ENCODE measurements around the gene RTTN. TPM values are rescaled to one million over a fixed set of nuclear protein-coding genes. Genes with fewer than 3 reads are reported as not detected.

RTTN gene
- total RNA-seq, 2 experiments from 2014 or later = 19.8 to 29.7 TPM

DNA sequence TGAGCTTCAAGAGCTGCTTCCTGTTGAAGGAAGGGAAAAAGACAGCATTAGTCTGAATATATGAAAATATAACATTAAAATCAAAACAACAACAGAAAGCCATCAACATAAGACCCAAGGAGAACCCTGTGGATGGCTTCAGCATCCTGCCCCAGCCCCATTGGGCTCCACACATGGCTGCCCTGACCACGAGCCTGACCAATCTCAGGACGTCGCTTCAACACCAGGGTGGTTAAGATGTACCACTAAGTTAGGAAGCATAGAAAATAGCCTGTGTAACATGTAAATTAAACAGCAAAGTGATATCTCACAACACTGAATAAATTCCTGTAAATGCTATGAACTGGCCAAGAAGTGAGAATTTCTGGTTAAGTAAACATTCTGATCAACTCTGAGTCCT, 180.7 kb downstream of the RTTN start:
- H3K9me3 ChIP-seq (ENCODE audit: low read length) = no peaks in the 10 kb centered on the region
- H4K20me1 ChIP-seq (ENCODE audit: insufficient read depth, low read length) = no peaks in the 10 kb centered on the region
- H3K27ac ChIP-seq (ENCODE audit: low read depth, low read length, poor library complexity, severe bottlenecking) = no peak overlapping the region
- ChIA-PET POLR2A (interaction anchor here (0.6 kb wide), 1 partner anchor 44 kb away, joined by 3 read pairs; no protein-coding TSS in a partner anchor), CTCF (ENCODE audit: unreplicated experiment) (no interaction called here)
- BruUV-seq (replicated peaks) = no TSS peak
- DNase-seq (ENCODE audit: low spot score) = no peak
- no peak overlapping the region for H2AFZ ChIP-seq (ENCODE audit: low read length)
- H3K4me2 ChIP-seq (ENCODE audit: low read length) = no peak overlapping the region
- intact Hi-C loops (cut with micrococcal nuclease; ENCODE audit: unreplicated experiment) = no loop called here
- no peaks in the 10 kb centered on the region for H3K9me2 ChIP-seq (ENCODE audit: insufficient read depth, low read length)
- H3K4me1 ChIP-seq (ENCODE audit: insufficient read depth, low read length, poor library complexity, severe bottlenecking) = peaks cover 9% of the 10 kb centered on the region
- peaks cover 13% of the 10 kb centered on the region for H3K36me3 ChIP-seq (ENCODE audit: insufficient read depth, low read length)
- no peak for TF ChIP-seq EZH2phosphoT487 (IDR thresholded peaks at IDR 0.05; ENCODE audit: borderline replicate concordance, low read depth, low read length)
- TF ChIP-seq, protein P1, sequence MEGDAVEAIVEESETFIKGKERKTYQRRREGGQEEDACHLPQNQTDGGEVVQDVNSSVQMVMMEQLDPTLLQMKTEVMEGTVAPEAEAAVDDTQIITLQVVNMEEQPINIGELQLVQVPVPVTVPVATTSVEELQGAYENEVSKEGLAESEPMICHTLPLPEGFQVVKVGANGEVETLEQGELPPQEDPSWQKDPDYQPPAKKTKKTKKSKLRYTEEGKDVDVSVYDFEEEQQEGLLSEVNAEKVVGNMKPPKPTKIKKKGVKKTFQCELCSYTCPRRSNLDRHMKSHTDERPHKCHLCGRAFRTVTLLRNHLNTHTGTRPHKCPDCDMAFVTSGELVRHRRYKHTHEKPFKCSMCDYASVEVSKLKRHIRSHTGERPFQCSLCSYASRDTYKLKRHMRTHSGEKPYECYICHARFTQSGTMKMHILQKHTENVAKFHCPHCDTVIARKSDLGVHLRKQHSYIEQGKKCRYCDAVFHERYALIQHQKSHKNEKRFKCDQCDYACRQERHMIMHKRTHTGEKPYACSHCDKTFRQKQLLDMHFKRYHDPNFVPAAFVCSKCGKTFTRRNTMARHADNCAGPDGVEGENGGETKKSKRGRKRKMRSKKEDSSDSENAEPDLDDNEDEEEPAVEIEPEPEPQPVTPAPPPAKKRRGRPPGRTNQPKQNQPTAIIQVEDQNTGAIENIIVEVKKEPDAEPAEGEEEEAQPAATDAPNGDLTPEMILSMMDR (conservative IDR thresholded peaks at IDR 0.05; ENCODE audit: low read length) = no peak
- H3K4me3 ChIP-seq (ENCODE audit: low read depth, low read length, poor library complexity, severe bottlenecking) = no peak overlapping the region
- no peaks in the 10 kb centered on the region for H3K79me2 ChIP-seq (ENCODE audit: insufficient read depth, low read depth, low read length)

DNA sequence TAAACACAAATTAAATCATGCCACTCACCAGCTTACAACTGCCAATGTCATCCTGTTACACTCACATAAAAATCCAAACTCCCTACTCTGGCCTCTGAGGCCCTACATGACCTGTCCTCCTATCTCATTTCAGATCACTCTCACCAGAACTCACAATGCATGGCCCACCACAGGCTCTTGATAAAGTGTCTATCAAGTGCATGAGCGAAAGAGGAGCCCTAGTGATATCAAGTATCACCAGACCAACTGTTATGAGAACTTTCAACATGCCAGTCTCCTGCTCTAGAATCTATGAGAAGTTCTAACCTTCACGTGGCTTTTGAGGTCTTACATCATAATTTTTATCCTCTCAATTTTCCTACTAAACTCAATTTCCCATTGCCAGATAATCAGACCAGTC, 181.4 kb downstream of the RTTN start:
- Histone ChIP-seq H4K20me1 (ENCODE audit: insufficient read depth, low read length) (no peaks in the 10 kb centered on the region), H3K79me2 (ENCODE audit: insufficient read depth, low read depth, low read length) (no peaks in the 10 kb centered on the region), H3K36me3 (ENCODE audit: insufficient read depth, low read length) (peaks cover 11% of the 10 kb centered on the region), H3K4me2 (ENCODE audit: low read length) (no peak overlapping the region), H2AFZ (ENCODE audit: low read length) (no peak overlapping the region), H3K27ac (ENCODE audit: low read depth, low read length, poor library complexity, severe bottlenecking) (no peak overlapping the region), H3K9me2 (ENCODE audit: insufficient read depth, low read length) (no peaks in the 10 kb centered on the region), H3K4me1 (ENCODE audit: insufficient read depth, low read length, poor library complexity, severe bottlenecking) (peaks cover 9% of the 10 kb centered on the region), H3K4me3 (ENCODE audit: low read depth, low read length, poor library complexity, severe bottlenecking) (no peak overlapping the region), H3K9me3 (ENCODE audit: low read length) (no peaks in the 10 kb centered on the region)
- POLR2A ChIA-PET = interaction anchor here (0.6 kb wide), 1 partner anchor 43 kb away, joined by 3 read pairs; no protein-coding TSS in a partner anchor
- BruUV-seq (replicated peaks) = no TSS peak
- TF ChIP-seq, protein P1 (conservative IDR thresholded peaks at IDR 0.05; ENCODE audit: low read length) = no peak
- TF ChIP-seq EZH2phosphoT487 (IDR thresholded peaks at IDR 0.05; ENCODE audit: borderline replicate concordance, low read depth, low read length) = no peak
- DNase-seq (ENCODE audit: low spot score) = no peak
- intact Hi-C loops (cut with micrococcal nuclease; ENCODE audit: unreplicated experiment) = no loop called here
- CTCF ChIA-PET (ENCODE audit: unreplicated experiment) = no interaction called here

DNA sequence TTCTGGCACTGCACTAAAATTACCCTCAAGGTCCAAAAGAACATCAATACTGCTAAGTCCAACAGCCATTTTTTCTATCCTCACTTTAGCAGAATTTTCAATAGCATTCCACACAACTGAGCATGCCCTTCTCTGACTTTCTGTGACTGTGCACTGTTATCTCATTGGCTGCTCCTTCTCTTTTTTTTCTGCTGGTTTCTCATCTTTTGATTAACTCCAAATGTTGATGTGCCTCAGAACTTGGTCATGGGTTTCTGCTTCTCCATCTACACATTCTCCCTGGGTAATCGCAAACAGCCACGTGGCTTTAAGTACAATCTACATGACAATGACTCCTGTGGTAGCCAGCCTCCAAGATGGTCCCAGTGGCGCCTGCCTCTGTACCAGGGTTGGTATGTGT, 182.9 kb downstream of the RTTN start:
- no TSS peak for BruUV-seq (replicated peaks)
- Histone ChIP-seq H4K20me1 (ENCODE audit: insufficient read depth, low read length) (no peaks in the 10 kb centered on the region), H3K4me3 (ENCODE audit: low read depth, low read length, poor library complexity, severe bottlenecking) (no peak overlapping the region), H3K4me2 (ENCODE audit: low read length) (no peak overlapping the region), H3K27ac (ENCODE audit: low read depth, low read length, poor library complexity, severe bottlenecking) (no peak overlapping the region), H3K36me3 (ENCODE audit: insufficient read depth, low read length) (peaks cover 5% of the 10 kb centered on the region), H3K79me2 (ENCODE audit: insufficient read depth, low read depth, low read length) (no peaks in the 10 kb centered on the region), H3K9me3 (ENCODE audit: low read length) (no peaks in the 10 kb centered on the region), H3K9me2 (ENCODE audit: insufficient read depth, low read length) (no peaks in the 10 kb centered on the region), H2AFZ (ENCODE audit: low read length) (no peak overlapping the region), H3K4me1 (ENCODE audit: insufficient read depth, low read length, poor library complexity, severe bottlenecking) (no peaks in the 10 kb centered on the region)
- intact Hi-C loops (cut with micrococcal nuclease; ENCODE audit: unreplicated experiment) = no loop called here
- POLR2A ChIA-PET = no interaction called here
- CTCF ChIA-PET (ENCODE audit: unreplicated experiment) = no interaction called here
- TF ChIP-seq, protein P1 (conservative IDR thresholded peaks at IDR 0.05; ENCODE audit: low read length) = no peak
- TF ChIP-seq EZH2phosphoT487 (IDR thresholded peaks at IDR 0.05; ENCODE audit: borderline replicate concordance, low read depth, low read length) = no peak
- DNase-seq (ENCODE audit: low spot score) = no peak

Data from OCI-LY7 (cell line).